HG03442 (cell line): ENCODE data around the gene ARHGEF17.

Source experiments
- ATAC-seq: cut with Tn5 transposase; IDR thresholded peaks from one replicate; pipeline ENCODE4 v1.9.1; 2021; ENCODE audit warnings: mild to moderate bottlenecking, moderate library complexity; ENCODE audit not compliant: unreplicated experiment

Gene ARHGEF17

DNA sequence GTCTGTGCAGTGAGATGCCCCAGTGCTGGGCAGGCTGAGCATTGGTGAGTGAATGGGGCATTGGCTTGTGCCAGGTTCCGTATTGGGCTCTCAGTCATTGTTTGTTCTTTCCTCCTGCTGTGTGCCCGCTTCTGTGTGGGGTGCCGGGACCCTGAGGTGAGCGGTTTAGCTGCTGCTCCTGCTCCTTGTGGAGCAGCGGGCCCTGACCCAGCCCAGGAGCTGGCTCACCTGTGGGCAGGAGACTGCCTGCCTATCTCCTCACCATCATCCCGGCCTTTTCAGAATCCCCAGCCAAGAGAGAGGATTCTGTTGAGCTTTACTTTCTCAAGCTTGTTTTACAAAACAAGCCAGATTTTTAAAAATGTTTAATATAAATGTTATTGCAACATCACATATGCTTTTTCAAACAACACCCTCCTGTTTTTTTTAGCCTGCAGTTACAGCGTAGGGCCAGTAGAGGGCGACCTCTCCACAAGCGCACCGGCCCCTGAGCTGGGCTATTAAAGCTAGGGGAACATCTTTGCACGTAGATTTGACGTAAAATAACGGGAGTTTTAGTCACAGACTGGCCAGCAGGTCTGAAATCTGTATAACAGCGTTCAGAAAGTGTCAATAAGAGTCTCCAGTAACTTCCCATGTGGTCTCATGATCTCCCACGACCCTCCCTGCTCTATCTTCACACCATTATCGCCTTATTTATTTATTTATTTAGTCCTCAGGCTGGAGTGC lies 43.0 kb downstream of the ARHGEF17 start:
- no peak for ATAC-seq

DNA sequence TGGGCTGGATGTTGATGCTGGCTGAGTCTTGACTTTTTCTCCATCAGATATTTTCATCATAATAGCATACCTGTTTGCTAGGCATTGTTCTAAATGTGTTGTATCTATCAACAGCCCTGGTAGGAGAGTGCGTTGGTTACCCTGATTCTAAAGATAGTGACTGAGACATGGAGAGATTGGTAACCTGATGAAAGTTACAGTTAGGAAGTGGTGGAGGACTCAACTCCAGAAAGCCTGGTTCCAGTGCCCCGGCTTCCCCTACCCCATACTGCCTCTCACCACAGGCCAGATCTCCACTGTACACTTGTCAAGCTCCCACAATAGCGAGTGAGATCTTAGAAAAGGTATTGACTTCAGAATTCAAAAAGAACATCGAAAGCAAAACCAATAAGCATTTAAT lies 45.3 kb downstream of the ARHGEF17 start:
- no peak for ATAC-seq

DNA sequence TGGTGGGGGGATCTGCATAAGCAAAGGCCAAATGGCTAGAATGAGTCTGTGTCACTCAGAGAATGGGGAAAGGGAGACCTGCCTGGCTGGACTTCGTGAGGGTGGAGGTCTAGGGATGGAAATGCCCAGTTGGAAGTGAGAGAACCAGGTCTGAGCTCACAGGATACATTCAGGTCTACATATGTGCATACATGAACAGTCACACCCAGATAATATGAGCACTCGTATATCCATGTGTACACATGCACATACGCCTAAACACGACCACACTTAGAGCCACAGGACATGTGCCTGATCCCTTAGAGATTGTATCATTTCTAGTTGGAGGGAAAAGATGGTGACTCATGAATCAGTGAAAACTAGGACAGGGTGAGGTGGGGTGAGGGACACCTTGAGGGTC lies 47.0 kb downstream of the ARHGEF17 start:
- ATAC-seq: no peak

DNA sequence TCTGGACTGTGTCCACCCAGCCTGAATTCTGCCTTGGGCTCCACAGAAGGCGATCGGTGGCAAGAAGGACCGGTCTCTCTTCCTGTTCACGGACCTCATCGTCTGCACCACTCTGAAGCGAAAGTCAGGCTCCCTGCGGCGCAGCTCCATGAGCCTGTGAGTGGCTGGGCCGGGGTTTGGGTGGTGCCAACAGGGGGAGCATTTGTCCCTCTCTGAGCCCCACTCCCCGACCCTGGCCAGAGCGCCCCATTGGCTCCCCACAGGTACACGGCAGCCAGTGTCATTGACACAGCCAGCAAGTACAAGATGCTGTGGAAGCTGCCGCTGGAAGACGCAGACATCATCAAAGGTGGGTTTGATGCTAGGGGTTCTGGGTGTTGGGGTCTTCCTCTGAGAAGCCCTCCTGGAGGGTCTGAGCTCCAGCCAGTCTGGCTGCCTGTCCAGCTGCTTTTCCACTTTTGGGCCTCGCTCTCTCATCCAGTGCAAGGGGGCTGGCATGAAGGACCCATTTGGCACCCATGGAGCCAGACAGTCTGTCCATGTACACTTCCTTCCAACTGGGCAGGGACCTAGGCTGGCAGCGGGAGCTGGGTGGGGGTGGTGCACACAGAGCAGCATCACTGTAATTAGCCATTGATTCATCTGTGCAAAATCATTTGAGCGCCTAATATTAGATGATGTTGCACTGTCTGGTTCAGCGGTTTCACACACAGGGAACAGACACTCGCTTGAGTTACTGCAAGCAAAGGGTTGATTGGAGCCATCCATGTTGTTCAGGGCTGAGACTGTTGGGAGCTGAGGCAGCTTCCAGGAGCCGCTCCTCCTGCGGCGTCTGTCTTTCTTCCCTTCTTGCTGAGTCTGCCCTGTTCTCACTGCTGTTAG lies 49.1 kb downstream of the ARHGEF17 start:
- no peak for ATAC-seq

DNA sequence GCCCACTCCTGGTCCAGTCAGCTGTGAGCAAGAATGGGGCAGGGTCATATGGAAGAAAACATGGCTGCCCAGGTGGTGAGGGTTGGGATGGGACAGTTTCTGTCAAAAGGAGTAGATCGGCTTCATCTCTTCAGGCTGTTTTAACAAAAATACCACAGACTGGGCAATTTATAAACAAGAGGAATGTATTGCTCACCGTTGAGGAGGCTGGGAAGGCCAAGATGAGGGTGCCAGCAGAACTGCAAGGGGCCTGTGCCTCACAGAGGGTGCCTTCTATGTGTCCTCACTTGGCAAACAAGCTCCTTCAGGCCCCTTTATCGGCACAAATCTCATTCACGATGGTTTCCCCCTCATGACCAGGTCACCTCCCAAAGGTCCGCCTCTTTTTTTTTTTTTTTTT lies 50.0 kb downstream of the ARHGEF17 start:
- no peak for ATAC-seq

DNA sequence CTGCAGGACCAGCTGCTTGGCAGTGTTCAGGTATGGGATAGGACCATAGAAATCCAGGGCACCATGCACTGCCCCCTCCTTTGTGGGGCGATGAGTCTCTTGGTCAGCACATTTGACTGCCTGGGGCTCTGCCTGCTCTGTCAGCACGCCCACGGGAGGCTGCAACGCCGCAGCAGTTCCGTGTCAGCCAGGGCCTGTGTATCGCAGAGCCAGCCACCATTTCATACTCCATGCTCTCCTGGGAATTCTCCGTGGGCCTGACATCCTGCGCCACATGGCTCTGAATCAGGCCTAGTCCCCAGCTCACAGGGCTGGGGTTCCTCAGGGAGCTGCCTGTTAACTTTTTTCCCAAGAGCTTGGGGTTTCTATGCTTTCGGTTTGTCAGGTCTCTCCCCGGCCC lies 51.3 kb downstream of the ARHGEF17 start:
- ATAC-seq: no peak

DNA sequence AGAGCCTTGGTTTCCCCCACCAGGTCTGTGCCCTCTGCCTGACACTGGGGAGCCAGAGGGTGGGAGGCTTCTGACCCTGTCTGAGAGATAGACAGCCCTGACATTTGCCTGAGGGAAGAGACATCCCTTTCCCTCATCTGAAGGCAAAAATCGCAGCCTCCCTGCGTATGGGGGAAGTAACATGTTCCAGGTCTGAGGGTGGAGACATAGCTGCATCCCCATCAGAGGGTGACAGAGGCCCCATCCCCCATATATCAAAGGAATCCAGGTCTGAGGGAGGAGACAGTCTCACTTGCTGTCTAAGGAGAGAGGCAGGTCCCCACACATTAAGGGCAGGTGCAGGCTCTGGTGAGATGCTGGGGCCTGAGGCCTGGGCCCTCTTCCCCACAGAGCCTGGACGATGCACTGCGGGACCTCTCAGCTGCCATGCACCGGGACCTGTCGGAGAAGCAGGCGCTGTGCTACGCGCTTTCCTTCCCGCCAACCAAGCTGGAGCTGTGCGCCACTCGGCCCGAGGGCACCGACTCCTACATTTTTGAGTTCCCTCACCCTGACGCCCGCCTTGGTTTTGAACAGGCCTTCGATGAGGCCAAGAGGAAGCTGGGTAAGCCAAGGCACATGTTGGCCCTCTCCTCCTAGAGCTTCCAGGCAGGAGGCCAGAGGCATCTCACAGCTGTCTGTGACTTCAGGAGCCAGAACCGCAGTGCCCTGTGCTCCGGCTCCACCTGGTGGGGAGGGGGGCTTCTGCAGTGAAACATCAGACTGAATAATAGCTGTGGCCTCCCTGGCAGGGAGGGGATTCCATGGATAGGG lies 52.1 kb downstream of the ARHGEF17 start:
- ATAC-seq: no peak

DNA sequence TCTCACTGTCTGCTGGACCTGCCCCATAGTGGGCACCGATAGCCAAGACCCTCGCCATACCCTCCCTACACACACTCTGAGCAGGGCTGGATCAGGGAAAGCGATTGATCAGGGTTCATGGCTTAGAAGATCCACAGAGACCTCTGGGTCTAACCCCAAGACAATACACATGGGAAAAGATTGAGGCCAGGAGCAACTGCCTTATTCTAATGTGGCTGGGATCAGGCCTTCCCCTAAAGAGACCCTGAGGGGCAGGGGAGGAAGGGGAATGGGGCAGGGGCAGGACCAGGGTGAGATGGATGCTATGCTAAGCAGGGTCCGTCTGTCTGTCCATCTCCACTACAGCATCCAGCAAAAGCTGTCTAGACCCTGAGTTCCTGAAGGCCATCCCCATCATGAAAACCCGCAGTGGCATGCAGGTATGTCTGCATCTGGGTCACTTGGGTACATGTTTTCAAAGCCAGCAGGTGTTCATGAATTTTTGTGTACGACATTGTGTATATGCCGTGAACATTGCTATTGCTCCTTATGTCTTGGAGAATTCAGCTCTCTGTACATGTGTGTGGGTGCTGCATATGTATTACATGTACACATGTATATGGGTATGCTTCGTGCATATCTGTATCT lies 52.8 kb downstream of the ARHGEF17 start:
- ATAC-seq: no peak

DNA sequence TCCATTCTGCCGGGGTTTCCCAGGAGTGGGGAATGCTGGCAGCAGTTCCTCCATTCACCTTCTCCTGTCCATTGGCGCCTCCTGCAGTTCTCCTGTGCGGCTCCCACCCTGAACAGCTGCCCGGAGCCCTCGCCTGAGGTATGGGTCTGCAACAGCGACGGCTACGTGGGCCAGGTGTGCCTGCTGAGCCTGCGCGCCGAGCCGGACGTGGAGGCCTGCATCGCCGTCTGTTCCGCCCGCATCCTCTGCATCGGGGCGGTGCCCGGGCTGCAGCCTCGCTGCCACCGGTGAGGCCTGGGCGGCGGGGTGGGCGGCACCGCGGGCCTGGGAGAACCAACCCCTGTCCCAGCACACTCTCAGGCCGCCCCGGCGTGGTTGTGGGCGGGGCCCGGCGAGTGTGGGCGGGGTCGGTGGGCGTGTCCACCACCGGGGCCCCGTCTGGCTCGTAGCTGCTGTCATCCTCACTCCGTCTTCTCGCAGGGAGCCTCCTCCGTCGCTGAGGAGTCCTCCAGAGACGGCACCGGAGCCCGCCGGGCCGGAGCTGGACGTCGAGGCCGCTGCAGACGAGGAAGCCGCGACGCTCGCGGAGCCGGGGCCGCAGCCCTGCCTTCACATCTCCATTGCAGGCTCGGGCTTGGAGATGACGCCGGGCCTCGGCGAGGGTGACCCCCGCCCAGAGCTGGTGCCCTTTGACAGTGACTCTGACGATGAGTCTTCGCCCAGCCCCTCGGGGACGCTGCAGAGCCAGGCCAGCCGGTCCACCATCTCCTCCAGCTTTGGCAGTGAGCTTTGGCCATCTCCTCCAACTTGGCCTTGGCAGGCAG lies 54.1 kb downstream of the ARHGEF17 start:
- ATAC-seq: no peak

DNA sequence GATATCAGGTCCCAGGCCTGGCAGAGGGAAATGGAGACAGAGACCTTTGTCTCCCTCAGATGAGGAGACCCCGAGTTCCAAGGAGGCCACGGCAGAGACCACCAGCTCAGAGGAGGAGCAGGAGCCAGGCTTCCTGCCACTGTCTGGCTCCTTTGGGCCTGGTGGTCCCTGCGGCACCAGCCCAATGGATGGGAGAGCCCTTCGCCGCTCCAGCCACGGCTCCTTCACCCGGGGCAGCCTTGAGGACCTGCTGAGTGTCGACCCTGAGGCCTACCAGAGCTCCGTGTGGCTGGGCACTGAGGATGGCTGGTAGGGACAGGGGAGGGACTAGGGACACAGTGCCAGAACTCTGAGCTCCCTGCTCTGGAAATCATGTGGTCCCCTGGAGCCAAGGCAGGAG lies 55.1 kb downstream of the ARHGEF17 start:
- ATAC-seq: no peak

DNA sequence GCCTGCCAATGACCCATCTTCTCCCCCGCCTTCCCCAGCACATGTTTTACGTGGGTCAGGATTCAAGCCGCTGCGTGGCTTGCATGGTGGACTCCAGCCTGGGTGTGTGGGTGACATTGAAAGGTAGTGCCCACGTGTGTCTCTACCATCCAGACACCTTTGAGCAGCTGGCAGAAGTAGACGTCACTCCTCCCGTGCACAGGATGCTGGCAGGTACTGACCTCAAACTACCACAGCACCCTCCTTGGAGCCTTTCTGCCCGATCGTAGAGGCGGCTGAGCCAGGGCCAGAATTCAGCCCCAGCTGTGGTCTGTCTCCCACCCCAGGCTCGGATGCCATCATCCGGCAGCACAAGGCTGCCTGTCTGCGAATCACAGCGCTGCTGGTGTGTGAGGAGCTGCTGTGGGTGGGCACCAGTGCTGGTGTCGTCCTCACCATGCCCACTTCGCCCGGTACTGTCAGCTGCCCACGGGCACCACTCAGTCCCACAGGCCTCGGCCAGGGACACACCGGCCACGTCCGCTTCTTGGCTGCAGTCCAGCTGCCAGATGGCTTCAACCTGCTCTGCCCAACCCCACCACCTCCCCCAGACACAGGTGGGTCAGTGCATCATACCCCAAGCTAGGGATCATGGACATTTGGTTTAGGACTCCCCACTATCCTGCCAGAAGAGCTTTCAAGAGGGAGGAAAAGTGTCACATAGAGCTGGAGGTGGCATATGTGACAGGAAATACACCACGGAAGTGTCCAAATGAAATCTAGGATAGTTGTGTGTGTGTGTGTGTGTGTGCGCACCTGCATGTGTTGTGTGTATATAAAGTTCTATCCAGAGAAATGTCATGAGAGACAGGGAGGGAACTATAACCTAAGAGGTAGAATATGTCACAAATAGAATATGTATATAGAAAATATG lies 57.5 kb downstream of the ARHGEF17 start:
- no peak for ATAC-seq

DNA sequence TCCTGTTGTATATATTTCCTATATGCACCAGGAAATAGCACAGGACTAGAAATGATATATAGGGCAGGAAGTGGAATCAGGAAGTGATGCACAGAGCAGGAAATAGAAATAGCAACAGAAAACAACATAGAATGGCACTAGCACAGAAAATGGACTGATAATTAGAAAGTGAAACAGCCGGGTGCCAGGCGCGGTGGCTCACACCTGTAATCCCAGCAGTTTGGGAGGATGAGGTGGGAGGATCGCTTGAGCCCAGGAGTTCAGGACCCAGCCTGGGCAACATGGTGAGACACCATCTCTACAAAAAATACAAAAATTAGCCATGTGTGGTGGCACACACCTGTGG lies 58.2 kb downstream of the ARHGEF17 start:
- no peak for ATAC-seq

DNA sequence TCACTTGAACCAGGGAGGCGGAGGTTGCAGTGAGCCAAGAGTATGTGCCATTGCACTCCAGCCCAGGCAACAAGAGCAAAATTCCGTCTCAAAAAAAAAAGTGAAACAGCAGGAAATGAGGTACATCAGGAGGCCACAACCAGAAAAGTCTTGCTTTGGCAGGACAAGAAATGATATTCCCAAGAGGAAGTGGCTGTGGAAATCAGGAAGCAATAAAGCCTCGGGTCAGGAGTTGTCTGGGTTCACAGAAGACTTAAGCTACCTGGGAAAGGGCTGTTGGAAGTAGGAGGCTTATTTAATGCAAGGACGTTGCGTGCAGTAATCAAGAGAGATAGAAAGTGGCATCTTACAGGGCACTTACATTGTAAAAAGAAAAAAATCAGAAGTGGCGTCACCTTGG lies 58.9 kb downstream of the ARHGEF17 start:
- ATAC-seq: no peak

DNA sequence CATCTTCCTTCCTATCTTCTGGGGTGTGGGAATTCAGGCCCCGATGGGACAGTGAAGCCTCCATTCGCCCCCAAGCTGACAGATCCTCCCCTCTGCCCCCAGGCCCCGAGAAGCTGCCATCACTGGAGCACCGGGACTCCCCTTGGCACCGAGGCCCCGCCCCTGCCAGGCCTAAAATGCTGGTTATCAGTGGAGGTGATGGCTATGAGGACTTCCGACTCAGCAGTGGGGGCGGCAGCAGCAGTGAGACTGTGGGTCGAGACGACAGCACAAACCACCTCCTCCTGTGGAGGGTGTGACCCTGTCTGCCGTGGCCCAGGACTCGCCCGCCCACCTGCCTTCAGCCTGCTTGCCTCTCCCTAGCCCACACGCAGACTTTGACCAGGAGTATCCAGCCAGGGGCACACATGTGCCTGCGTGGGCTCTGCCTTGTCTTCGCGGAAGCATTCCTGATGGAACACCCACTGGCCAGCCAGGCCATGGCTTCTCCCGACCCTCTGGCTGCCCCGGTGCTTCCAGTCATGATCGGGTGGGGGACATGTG lies 59.5 kb downstream of the ARHGEF17 start:
- ATAC-seq: no peak

DNA sequence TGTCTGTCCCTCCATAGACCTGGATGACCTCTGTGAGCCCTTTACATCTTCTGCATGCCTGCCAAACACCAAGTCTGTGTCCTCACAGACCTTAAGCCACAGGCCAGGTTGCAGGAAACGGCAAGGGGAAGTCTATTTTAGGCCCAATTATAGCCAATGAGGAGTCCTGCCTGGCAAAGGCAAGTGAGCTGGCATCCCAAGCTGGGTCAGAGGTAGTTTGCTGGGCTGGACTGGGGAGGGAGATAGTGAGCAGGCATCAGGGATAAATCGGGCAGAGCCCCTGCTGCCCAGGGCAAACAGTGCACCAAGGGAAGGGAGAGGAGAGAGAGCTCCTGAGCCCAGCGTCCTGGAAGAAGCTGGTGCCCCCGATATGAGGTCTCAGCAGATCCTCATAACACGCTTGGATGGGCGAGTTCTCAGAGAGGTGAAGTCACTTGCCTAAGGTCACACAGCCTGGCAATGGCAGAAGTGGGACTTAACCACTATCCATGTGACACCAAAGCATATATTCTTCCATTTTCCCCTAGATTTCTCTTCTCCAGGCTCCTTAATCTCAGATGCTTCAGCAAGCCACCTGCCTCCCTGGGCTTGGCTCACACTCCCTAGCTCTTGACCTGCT lies 64.4 kb downstream of the ARHGEF17 start:
- no peak for ATAC-seq

DNA sequence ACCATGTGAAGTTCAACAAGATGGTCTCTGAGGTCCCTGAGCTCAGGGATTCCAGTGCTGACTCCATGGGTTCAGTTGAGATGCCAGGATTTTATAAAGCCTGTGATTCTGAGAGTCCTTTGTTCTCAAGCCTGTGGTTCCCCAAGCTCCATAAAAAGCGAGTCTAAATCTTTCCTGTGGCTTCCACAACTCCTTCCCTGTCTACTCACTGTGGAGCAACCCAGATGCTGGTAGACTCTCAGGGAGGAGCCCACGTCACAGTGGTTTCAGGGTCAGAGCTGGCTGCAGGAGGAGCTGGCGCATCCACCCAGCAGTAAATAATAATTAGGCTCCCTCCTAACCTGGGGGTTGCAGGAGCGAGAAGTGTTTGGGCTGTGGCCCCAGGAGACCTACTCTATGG lies 66.1 kb downstream of the ARHGEF17 start:
- ATAC-seq: no peak

DNA sequence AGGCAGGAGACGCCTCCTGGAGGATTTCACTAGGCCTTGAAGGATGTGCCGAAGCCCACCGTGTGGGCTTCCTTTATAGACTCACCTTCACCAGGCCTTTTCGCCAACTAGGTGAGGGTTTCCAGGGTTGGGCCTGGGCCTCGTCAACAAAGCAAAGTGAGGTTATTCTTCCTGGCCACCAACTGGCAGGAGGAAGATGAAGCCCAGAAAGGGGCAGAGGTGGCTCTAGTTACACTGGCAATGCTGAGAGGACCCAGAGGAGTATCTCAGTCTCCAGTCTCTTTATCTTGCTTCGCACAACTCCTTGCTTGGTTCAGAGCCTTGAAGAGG lies 67.7 kb downstream of the ARHGEF17 start:
- no peak for ATAC-seq

DNA sequence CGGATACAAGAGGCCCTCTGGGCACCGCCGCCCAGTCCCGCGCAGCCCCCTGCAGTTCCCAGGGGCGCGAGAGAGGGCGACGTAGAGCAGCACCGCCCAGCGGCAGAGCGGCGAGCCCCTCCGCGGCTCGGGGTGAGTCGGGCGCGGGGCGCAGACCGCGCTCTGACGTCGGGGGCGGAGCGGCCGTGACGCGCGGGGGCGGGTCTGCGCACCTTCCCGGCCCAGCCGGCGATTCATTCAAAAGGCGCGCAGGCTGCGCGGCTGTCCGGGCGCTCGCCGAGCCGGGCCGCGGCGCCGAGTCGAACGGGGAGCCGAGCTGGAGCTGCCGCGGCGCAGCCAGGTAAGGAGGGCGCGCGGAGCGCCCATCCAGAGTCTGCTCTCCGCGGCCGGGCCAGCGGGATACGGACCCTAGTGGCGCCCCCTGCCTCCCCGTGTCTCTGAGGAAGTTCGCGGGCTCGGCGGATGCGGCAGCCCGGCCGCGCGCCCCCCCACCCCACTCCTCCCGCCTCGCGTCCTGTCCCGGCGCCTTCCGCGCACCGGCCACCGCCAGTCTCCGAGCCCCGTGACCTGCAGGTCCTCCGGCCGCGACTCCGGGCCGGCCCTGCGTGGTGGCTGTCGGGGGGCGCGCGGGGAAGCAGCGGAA lies 68.2 kb downstream of the ARHGEF17 start, which contains the start of gene RELT:
Gene RELT (plus strand): TSS at position 240 of the 643 bp plus-strand sequence. CDS start 12,738 bp downstream, outside the sequence.
- ATAC-seq: peak; percentile 69
